HG03469 (cell line): ENCODE measurements around the gene DIO3.

Source experiments
- ATAC-seq: cut with Tn5 transposase; IDR thresholded peaks from one replicate; pipeline ENCODE4 v1.9.1; 2021; ENCODE audit warnings: mild to moderate bottlenecking, moderate library complexity, moderate number of reproducible peaks; ENCODE audit not compliant: unreplicated experiment

DIO3 gene

DNA sequence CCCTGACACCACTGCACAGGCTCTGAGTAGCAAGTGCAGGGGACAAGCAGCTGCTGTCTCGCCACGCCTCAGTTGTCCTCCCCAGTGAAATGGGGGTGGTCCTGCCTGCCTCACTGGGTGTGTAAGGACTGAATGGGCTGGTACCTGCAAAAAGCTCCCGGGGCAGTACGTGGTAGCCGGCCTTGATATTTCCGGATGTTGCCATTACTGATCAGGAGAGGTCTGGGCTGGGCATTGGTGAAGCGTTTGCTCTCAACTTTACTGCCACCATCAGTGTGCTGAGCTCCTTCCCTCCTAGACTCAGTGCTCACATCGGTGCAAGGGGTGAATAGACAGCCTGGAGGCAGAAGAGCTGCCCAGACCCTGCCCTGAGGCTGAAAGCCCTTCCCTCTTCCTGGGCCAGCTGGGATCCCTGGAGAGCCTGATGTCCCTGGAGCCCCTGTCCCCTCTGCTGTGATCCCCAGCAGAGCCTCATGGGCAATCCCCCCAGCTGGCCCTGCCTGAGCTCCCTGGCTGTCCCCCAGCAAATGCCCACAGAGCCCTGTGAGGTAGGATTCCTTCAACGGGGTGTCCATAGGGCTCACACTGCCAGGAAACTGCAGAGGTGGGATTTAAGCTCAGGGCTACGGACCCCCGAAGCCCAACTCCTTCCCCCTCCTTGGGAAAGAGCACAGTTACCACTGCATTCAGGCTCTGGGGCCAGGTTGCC is 18.2 kb downstream of the DIO3 start:
- no peak for ATAC-seq

DNA sequence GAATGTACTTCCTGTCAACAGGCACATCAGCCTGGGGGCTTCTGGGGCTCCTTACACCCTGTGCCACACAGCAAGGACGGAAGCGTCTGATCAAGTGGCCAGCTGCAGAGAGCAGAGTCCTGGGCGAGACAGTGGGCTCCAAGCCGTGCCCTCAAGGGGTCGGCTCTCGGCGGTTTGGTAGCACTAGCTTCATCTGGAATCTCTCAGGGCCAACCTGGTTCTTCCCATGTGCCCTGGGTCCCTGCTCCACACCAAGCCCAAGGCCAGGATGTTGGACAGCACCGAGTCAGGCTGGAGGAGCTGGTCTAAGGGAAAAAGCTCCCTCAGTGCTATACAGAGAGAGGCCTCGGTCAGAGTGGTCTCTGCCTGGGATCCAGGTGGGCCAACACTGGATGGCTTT is 20.5 kb downstream of the DIO3 start:
- ATAC-seq, result no peak

DNA sequence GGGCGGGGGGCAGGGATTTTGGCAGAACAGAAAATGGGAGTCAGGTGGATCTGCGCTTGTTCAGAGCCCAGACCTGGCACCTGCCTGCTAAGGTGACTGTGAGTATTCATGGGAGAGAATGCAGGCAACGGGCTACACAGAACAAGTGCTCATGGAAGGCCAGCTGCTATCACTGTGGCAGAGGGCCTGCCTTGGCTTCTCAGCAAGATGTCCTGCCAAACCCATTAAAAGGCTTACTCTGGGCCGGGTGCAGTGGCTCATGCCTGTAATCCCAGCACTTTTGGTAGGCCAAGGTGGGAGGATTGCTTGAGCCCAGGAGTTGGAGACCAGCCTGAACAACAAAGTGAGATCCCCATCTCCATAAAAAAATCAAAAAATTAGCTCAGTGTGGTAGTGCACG is 21.0 kb downstream of the DIO3 start:
- no peak for ATAC-seq

DNA sequence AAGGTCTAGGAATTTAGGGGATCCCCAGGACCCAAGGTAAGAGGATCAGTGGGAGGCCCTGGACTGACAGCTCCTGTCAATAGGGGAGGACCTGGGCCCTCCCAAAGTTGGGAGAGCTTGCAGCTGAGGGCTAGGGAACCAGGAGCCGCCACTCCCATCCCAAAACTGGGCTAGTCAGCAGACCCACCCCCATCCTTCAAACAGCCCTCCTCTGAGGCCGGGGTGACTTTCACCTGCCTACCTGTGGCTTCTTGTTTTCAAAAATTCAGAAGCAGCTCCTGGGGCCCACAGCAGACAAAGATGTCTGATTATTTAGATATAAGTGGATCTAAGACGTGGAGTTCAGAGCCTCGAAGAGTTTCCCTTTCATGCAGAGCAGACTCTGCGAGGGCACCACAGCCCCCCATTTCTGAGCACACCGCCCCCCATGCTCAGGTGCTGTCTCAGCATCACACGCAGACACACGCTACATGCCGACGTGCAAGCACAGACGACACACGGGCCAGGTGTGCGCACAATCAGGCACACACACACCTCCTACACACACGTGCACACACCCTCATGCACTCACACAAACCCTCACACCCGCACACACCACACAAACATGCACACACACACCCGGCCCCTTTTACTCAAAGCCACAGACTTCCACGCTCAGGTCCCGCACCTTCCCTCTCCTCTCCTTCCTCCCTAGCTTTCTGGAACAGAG is 21.9 kb downstream of the DIO3 start:
- ATAC-seq, result no peak

DNA sequence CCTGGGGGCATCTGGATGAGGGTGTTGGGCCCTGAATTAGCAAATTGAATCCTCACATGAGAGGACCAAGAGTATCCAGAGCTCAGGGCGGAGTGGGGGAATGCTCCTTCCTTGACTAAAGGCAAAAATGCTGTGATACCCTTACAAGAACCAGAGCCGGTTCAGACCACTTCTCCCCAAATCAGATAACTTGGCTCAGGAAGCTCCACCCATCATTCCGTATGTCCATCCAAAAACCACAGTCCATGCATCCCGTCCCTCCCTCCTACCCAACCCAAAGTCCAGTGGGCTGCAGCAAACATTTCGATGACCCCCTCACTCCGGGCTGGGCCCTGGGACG is 22.4 kb downstream of the DIO3 start:
- no peak for ATAC-seq

DNA sequence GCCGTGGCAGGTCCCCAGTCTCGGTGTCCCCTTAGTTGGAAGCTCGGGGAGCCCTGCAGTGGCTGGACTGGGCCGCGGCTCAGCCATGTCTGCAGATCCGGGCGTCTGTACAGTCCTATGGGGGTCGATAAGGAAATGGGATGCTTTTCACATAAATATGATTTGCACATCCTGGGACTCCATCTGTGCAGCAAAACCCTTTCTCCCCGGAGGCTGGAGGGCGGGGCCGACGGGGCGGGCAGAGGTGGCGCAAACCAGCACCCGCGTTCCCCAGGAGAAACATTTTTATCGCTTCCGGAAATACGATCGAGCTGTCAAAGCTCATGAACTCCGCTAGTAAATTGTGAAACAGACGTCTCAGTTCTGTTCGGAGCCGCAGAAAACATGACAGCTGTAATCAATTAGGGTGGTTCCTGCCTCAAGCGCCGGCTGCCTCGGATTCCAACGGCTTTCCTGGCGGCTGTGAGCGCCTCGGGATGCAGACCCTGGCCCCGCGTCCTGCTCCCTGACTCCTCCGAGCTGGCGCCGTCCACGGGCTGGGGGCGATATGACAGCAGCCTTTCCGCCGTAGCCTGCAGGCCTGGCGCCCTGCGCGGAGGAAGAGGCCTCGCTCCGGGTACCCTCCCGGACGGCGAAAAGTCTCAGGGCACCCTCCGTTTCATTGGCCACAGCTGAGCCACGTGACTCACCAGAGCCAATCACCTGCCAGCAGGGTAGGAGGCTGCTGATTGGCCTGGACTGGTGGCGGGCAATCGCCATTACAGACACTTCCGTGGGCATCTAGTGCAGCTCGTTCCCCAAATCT is 23.0 kb downstream of the DIO3 start:
- no peak for ATAC-seq

DNA sequence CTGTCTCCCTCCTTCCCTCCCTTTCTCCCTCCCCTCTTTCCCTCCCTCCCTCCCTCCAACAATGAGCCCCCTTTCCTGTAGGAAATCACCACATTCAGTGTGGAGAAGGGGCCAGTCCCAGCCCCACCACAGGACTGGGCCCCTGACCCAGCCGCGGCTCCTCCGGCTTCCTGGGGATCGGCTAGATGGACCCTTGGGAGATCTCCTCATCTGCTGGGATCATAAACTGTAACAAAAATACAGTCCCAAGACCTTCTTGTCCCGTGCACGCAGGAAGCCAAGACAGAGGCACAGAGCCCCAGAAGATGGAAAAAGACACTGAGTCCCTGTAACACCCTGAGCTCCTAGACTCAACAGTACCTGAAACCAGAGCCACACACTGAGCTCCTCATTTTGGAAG is 23.9 kb downstream of the DIO3 start:
- ATAC-seq, result no peak

DNA sequence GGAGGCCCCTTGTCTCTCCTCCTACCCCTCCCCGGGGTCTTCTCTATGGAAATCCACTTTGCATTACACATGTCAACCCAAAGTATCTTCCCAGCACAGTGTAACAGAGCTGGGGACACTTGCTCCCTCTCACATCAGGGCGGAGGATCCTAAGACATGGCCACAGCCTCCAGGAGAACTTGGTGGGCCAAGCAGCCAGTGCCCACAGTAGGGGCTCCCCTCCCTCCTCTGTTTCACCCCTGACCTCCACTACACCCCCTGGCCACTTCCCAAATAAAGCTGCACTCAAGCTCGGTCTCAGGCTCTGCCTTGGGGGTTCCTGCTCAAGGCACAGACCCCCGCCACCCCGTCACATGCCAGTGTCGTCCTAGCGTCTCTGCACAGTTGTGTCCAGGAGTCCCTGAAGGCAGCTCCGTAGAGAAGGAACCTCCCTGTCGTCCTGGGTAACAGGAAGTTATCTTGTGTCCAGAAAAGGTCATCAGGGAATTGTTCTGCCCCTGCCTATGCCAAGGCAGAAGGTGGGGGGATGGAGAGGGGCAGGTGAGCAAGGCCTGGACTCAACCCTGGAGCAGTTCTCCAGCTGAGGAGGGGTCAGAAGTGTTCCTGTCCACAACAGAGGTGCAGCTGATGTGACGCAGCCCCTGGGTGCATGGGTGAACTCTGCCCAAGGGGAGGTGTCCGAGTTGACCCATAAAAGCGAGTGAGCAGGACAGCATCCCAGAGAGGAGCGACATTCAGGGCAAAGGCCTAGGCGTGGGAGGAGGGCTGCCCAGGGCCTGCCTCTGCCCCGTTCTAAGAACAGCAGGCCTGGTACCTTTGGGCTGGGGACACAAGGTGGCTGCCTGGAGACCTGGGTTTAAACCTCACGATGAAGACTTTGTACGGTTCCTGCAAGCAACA is 25.5 kb downstream of the DIO3 start:
- no peak for ATAC-seq

DNA sequence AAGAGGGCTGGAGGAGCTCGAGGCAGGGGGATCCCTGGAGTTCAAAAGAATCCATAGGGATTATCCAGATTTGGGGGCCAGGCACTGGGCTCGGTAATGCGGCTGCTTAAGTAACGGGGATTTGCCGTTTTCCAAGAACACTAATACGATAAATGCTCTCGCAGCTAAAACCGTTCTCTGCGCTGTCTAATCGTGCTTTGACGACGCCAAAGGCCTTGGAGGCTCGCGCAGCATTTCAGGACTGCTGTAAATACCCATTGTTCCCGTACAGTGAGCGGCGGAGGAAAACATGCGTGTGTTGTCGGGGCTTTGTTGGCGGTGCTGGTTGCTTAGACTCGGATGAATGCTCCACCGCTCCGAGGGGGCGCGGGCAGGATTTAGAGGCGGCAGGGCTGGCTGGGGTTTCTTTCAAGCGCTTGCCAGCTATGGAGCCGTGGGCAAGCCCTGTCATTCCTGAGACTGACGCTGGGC is 26.2 kb downstream of the DIO3 start:
- no peak for ATAC-seq

DNA sequence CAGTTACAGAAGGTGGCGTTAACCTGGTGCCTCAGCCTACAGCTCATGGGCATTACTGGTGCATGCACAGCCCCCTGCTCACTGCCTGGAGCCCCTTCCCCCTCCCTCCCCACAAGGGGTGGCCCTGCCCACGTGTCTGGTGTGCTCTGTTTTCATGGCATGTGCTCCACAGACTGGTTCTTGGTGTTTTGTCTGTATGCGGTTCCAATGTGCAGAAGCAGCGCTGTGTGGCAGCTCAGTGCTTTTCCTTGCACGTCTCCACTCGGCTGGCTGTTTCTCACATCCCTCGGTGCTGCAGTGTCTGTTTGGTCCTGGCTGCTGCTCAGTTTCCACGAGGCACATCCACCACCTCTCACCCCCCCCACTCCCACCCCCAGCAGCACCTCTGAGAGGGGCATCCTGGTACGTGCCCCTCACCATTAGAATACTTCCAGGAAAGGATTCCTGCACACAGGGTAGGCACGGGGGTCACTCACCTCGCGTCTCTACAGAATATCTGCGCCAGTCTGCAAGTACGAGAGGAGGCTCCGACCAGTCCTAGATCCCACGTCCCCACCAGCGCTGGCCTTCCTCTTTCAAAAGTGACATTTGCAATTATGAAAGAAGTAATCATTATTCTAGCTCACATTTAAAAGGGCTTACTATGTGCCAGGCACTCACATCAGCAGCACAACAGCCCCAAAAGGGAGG is 27.1 kb downstream of the DIO3 start:
- no peak for ATAC-seq

DNA sequence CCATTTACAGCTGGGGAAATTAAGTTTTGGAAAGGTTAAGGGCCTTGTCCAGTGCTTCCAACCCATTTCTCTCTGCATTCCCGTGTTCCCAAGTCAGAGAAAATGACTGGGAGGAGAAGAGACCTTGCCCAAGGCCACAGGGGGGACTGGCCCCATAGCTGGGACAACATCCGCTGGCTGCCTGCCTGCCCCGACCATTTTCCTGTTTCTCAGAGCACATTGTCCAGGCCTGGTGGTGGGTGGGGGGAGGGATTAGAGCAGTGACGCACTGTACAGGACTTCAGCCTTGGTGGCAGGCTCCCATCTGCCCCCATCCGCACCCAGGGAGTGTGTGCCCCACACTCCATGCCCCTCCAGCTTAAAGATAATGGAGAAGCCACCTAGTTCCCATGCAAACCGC is 27.7 kb downstream of the DIO3 start:
- ATAC-seq, result no peak

DNA sequence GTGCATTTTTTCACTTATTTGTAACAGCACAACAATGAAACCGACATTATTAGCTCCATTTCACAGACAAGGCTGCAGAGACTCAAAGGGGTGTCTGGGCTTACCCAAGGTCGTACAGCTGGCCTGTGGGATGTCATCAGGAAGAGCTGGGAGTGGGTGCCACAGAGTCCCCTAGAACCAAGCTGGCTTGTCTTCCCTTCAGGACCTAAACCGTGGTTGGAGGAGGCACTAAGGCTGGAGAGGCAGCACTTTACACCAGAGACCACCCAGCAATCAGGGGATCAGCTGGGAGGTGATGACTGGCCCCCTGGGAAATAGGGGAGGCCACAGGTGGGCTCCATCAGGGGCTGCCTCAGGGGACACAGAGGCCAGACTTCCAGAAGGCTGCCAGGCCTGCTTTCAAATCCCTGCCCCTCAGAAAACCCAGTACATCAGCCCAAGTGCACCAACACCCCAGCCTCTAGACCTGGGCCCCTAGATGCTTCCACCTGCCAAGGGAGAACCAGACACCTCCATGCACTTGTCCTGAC is 28.3 kb downstream of the DIO3 start:
- no peak for ATAC-seq

DNA sequence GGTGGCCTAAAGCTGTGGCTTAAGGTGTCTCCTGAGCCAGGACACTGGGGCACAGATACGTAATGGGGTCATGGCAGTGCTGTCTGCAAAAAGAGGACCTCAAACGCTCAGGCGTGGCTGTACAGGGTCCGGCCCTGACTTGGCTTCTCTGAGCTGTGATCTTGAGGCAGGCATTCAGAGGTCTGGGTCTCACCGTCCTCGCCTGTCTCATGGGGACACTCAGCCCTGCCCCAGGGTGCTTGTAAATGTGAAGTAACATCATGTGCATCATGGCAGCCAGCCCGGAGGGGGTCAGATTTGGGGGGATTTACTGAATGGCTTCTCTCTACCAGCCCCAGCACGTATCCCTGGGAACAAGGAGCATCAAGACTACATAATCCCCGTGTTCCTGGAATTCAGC is 28.8 kb downstream of the DIO3 start:
- ATAC-seq, result no peak

DNA sequence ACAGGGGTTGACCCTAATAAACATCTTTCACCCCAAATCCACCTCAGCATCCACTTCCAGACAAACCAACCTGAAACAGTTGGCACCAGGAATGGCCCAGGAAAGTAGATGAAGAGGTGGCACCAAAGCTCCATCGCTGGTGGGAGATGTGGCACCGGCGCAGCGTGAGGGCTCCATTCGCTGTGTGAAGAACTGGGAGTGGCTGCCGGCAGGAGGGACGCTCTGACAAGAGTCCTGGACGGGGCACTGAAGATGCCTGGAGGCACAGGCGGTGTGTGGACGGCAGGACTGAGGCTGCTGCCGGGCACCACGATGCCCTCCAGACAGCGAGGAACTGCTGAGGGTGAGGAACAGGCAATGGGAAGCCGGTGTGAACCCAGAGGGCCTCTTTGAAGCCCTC is 29.3 kb downstream of the DIO3 start:
- ATAC-seq, result no peak

DNA sequence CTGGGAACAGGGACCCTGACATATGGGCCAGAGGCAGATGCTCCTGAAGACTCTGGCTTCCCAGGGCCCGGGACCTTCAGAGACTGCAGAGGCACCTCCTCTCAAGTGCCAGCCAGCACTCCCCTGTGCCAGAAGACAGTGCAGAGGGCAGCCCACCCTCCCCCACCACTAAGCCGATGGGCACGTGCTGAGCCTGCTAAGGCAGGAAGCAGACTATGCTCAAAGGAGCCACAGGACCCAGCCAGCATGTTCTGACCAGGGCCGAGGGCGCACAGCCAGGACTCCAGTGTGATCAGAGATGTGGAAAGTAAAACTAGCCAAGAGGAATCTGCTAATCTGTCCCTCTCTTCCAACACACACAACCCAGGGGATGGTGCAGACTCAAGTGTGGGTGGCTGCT is 29.8 kb downstream of the DIO3 start:
- ATAC-seq, result no peak

DNA sequence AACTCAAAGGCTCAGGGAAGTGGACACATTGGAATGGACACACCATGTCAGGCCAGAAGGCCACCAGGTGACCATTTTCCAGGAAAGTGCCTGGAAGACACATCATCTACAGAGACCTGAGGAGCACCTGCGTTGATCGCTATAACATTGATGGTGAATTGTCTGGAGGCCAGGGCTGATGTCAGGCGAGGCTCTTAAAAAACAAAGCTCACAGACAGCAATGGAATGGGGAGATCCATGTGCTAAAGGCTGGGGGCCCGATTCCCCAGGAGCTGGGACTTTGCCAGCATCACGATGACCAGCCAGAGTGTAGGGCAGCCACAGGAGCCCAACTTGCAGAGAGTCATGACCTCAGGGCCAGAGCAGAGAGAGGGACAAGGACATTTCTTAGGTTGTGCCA is 30.3 kb downstream of the DIO3 start:
- ATAC-seq, result no peak

DNA sequence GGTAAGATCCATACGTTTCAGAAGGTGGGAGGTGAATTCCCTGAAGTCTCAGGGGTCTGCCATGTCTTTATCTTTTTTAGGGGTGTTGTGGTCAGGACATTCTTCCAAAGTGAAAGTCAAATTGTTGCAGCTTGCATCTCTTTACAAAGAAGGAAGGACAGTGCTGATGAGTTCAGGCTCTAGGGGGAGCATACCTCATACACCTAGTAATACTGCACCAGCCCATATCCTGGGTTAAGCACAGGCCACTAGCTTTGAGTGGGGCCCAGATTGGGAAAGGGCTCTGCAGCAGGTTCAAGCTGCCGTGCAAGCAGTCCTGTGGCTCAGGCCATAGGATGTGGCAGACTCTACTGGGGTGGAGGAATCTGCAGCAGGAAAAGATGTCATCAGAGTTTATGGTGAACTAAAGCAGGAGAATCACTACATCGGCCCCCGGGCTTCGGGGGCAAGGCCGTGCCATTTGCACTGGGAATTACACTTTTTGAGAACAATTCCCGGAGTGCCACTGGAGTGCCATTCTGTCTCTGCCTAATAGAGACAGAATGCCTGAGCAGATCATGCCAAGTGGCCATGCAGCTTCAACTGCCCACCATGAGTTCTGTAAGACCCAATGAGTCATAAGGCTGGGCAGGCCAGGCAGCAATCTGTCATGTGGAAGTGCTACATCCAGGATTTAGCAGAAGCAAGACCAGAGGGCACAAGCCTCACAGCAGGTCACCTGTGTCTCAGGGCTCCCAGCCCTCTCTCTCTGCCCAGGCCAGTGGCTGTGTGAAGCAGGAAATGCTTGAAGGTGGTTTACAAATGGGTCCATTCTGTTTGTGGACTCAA is 32.3 kb downstream of the DIO3 start:
- ATAC-seq, result no peak

DNA sequence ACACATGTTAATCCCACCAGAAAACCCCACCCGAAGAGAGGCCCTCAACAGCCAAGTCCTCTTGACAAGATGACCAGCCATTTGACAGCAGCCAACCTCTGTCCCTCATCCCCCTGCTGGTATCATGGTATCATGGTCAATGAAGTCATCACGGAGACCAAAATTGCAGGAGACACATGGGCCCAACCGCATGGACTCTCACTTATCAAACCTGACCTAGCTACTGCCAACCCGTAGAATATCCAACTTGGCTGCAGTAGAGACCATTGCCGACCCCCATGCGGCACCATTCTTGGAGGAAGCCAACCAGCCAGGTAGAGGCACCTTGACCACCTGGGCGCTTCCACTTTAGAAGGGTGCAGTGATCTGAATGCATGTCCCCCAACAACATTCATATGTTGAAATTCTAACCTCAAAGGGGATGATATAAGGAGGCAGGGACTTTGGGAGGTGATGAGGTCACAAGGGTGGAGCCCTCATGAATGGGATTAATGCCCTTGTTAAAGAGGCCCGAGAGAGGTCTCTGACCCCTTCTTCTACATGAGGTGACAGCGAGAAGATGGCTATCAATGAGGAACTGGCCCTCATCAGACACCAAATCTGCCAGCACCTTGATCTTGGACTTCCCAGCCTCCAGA is 33.3 kb downstream of the DIO3 start:
- ATAC-seq, result no peak

DNA sequence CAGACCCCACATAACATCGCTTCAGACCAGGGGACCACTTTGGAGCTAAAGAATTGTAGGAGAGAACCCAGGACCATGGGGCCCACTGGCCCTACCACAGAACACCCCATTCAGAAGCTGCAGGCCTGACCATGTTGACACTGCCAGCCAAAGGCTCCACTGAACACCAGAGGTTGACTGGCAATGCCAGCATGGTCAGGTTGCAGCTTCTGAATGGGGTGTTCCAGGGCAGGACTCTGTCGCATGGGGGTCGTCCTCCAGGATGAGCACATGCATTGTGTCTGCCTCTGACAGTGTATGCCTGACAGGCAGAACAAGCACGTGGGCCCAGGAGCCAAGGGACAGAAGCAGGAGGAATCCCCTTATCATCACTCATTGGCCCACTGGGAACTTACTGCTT is 34.1 kb downstream of the DIO3 start:
- ATAC-seq, result no peak
